CD4-positive, alpha-beta T cell treated with Interleukin-4 for 1 hour (primary cell): ENCODE results near the gene APLF.
A peak's percentile ranks its signal among the peaks of the same experiment; 100 is the strongest.

Experiments used
- DNase-seq, 2 donors: peaks; one replicate each; pipeline ENCODE4 v3.0.0-alpha.2; 2020 to 2022

APLF gene, protein sequence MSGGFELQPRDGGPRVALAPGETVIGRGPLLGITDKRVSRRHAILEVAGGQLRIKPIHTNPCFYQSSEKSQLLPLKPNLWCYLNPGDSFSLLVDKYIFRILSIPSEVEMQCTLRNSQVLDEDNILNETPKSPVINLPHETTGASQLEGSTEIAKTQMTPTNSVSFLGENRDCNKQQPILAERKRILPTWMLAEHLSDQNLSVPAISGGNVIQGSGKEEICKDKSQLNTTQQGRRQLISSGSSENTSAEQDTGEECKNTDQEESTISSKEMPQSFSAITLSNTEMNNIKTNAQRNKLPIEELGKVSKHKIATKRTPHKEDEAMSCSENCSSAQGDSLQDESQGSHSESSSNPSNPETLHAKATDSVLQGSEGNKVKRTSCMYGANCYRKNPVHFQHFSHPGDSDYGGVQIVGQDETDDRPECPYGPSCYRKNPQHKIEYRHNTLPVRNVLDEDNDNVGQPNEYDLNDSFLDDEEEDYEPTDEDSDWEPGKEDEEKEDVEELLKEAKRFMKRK

DNA sequence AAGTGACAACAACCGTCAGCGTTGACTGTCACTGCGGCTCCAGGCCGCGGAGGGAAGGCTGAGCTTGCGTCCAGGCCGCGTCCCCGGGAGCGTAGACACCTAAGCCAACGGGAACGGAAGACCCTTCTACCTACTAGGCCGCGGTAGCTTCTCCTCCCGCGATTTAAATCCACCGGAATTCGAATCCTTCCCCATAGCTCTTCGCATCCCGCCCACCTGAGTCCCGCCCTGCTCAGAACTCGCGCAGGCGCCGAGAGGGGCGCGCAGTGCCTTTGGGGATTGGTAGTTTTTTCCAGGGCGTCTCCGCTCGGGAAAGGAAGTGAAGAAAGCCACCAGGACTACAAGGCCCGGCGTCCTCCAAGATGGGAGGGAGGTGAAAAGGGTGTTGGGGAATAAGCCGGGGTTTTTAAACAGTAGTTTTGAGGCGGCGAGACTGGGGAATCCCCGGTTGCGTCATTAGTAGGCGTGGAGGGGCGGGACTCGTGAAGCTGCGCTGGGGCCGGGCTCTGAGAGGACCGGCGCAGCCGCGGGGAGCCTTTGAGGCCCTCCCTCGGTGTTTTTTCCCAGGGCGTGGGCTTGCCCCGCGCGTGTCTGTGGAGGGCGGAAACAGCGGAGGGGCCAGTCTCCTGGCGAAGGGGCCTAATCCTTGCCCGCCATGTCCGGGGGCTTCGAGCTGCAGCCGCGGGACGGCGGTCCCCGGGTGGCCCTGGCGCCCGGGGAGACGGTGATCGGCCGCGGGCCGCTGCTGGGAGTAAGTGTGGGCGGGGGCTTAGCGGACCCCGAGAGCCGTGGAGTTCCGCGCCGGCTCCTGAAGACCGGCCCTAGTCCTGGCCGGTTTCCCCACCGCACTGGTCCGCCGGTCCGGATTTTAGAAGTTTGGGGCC, at the start of gene APLF, which contains the start of gene FBXO48:
APLF (plus strand) TSS at position 509 of the 884 bp plus-strand sequence; CDS start at position 656, 147 bp downstream.
FBXO48 (minus strand) TSS at position 218 of the 884 bp plus-strand sequence. CDS start 2,149 bp downstream, outside the sequence.
- peak; percentile 99 to 100 for DNase-seq

DNA sequence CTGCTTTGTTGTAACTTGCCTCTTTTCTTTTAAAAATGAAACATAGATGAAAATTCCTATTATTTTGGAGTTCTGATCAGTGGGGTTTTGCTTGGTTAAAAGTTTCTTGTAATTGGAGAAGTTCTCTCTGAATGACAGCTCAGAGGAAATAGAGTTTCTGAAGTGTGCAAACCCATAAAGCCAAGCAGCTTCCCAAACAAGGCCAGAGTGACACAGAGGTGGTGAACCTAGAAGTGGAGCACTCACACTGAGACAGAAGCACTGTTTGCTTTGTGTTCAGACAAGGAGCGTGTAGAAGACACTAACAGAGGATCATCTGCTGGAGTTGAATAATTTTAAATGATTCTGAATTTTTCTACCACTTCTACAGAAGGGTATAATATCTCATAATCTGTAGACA, 49.5 kb upstream of the APLF start:
- no peak for DNase-seq

DNA sequence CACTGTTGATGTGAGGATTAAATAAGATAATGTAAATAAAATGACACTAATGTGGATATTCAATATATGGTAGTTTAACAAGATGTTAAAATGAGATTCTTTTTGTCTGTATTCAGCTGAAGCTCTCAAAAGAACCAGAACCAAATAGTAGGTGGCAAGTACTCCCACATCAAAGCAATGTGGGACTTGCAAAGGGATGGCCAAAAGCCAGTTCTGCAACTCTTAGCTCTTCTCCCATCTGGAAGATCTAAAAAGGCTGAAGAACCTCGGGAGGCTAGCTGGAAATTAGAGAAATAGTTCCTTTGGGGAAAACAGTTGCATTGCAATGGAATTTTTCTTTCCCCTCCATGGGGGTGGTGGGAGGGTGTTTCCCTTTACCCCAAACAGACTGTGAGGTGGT, 49.0 kb upstream of the APLF start:
- no peak for DNase-seq

DNA sequence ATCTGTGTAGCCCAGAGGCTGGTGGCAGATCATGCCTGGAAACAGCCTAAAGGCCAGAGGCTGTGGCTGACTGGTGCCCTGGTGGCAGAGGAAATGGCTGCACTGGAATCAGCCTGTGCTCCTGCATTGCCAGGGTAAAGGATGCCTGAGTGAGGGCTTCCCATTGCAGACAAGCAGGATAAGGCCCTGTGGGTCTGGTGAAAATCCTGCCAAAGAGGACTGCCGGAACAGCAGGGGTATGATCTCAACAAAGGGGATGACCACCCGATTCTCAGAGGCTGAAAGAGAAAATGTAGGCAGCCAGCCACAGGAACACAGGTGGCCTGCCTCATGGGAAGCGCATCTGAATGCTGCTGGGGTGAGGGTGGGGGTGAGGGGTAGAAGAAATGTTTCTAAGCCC, 48.5 kb upstream of the APLF start:
- no peak for DNase-seq

DNA sequence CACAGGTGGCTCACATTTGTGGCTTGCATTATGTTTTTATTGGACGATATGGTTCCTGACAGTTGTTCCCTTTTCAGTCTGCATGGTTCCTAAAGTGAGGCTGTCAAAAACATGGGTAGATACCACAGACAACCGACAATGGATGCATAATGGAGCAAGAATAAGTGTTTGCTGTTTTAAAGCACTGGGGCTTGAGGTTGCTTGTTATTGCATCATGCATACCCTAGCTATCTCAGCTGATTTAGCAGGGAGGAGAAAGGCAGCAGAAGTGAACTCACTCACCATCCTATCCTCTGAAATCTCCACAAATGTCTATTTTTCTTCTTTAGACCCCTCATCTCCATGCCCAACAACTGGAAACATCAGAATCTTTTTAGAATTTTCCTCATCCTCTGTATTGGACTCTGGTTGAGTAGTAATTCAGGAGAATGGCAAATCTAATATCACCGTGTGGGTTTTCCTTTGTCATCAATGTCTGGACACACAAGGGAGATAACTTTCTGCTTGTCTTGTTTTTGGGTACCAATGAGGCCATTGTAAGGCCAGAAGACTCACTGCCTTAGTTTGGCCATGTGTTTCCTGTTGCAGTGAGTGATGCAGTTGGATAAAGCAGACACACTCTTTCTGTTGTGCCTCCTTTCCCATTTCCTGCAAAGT, 47.0 kb upstream of the APLF start:
- no peak for DNase-seq

DNA sequence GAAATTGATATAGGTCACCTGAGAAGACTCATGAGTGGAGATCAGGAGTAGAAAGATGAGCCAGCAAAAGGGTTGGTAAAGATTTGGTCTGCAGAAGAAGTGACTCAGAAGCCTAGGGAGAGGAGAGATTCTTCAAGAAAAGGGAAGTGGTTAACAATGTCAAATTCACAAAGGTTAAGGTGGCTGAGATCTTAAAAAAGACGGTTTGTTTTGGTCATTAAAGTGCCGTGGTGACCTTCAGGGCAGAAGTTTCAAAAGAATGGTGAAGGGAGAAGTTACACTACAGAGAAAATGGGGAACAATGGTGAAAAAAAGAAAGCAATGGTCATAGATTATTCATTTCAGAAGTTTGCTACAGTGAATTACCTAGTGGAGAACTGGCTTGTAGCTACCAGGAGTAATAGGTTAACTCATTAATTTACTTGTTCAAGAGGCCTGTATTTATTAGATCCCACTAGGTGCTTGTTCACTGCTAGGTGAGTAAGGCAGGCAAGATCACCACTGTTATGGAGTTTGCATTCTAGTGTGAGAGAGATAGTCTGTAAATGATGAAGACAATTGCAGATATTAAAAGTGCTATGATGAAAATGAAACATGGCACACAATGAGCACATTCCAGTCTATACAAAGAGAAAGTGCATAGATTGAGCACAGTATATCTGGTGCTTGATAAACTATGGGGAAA, 43.3 kb upstream of the APLF start:
- peak in 1 of 2 donors; percentile 53 for DNase-seq

DNA sequence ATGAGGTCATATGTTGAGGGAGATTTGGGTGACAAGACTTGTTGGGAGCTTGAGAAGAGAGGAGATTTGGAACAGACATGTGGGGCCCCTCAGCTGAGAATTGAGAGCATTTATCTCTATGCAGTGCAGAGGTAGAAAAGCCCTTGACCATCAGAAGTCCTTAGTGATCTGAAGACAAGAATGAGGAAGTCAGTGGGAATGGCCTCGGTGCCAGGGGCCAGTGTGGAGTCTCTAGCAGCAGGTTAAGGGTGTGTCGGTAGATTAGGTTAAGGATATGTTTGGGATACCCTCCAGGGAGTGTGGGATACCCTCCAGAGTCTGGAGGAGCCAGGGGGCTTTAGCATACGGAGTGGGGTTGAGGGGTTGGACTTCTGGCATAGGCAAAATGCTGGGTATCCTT, 41.9 kb upstream of the APLF start:
- no peak for DNase-seq

DNA sequence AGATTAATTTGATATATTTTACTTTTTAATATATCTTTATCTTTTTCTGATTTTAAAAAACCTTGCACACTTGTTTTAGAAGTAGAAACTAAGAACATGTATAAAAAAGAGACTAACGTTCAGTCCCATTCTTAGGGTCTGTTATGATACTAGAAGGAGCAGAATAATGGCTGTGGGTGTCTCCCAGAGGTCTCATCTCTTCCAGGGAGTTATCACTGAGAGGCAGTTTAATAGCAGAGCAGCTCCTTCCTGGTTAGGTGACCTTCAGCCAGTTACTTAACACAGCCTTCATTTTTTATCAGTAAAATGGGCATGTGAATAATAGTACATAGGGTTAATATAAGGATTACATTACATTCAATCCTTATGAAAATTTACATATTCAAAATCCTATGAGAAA, 40.9 kb upstream of the APLF start:
- DNase-seq: no peak

DNA sequence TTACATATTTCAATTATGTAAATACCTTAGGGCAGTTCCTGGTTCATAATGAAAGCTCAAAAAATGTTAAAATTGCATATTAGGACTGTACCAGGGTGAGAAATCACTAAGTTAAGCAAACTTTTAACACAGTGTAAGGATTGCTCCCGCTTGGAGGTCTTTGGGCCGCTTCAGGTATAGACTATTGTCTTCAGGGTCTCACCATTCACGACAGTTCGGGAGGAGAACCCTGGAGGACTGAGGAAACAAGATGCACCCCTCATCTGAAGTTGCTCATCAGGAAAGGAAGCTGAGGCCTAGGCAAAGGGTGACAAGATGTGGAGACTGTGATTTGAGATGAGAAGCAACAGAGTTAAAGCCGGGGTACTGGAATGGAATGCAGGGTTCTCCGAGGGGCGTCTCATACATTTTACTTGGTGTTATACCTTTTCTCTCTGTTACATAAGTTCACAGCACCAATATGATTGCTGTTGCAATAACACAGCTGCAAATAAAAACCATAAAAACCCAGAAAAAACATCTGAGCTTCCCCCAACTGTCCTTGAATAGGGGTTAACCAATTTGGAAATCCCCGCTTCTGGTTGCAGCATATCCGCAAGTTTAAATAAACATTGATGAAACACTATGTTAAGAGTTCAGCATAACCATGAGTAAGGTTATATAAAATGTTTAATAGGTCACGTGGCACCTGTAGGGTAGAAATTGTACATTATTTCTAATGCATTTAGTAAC, 40.4 kb upstream of the APLF start:
- DNase-seq: peak; percentile 49 to 78

DNA sequence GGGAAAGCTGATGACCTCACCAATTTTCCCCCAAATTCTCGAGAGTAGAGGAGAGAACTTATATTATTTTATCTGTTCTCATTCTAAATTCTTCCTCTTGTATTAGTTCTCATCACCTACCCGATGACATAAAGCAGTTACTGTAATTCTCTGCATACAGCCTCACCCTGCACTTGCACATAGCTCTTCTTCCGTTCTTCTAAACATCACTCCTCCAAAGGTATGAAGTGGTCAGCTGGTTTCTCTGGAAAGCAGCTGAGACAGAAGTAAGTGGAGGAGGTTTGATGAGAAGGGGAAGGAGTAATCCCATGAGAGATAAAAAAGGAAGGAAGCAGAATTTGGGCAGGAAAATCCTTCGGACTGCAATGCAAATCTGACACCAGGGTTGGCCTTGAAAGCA, 39.3 kb upstream of the APLF start:
- DNase-seq: no peak

DNA sequence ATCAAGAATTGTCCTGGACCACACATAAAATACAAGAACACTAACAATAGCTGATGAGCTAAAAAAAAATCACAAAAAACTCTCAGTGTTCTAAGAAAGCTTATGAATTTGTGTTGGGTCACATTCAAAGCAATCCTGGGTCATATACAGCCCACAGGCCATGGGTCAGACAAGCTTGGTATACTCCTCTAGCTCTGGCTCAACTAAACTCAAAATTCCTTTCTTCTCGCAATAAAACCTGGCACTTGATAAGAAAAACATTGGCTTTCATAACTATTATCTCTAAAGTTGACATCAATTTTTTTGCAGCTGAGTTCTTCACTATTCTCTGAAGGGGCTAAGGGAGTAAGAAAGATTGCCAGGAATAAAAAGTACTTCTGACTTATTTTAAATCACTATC, 38.6 kb upstream of the APLF start:
- DNase-seq: no peak

DNA sequence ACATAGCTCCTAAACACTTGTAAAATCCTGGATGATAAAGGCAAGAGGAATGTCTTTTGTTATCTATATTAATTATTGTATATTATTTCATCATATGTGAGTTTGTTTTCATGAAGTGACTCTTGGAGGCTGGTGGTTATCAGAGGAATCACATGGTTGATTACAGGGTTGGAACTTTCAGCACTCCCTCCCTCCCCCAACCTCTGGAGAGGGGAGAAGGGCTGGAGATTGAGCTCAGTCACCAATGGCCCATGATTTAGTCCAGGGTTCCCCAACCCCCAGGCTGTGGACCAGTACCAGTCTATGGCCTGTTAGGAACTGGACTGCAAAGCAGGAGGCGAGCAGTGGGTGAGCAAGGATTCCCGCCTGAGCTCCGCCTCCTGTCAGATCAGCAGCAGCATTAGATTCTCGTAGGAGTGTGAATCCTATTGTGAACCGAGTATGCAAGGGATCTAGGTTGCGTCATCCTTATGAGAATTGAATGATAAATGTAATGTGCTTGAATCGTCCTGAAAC, 38.0 kb upstream of the APLF start:
- DNase-seq: no peak

DNA sequence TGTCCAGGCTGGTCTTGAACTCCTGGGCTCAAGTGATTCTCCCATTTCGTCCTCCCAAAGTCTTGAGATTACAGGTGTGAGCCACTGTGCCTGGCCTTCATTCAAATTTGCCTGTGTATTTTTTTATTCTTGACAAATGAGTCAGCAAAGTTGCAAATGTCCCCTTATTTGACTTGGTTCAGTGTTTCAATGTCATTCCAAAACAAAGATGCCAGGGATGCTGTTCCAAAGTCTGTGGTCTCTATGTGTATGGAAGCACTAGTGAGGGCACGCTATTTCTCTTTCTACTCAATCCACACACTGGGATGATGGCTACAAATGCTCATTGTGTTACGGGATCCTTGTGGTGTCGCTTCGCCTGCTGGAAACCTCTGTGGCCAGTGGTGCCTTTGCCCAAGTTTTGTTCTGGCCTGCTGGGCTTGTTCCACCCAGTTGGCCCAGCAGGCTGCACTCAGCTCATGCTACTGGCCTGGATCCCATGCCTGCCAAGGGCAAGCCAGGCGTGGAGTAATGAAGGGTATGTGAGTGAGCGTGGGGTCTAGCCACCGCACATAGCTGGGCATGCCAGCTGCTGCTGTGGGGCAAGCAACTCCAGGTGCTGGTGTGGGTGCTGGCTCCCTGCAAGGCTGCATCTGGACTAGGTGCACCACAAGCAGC, 35.9 kb upstream of the APLF start:
- DNase-seq: no peak

DNA sequence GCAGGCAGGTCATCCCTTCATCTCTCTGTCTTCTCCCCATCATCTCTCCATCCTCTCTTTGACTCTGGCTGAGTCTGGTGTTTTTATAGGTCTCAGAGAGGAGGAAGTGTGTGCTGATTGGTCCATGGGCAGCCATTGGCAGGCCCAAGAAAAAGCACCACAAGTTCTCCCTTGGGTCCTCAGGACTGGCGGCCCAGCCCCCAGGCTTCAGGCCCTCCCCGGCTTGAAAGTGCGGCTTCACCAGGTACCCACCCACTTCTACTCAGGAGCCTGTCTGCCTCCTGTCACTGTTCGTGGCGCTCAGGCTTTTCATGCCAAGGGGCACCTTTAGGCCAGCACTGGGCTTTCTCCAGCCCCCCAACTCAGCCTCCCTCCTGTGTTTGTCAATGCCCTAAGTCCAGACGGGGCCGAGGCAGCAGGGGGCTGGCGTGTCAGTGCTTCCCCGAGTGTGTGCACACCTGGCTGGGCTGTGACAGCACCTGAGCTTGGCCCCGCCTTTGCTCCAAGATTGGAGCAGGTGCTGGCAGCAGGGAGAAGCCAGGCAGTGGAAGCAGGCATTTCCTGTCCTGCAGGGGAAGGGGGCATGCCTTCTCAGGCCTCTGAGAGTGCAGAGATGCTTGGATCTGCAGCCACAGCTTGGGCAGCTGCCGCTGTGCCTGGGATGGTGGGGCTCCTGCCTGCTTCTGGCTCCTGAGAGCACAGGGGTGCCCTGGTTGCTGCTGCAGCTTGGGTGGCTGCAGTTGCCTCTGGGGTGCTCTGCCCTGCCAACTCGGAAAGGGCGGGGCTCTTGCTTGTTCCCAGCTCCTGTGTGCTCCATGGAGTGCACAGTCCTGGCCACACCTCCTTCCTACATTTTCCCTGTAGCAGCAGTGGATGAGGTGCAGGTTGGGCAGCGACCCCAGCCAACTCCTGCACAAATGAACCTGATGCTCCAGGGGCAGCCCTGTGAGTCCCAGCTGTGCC, 34.4 kb upstream of the APLF start:
- DNase-seq: no peak

DNA sequence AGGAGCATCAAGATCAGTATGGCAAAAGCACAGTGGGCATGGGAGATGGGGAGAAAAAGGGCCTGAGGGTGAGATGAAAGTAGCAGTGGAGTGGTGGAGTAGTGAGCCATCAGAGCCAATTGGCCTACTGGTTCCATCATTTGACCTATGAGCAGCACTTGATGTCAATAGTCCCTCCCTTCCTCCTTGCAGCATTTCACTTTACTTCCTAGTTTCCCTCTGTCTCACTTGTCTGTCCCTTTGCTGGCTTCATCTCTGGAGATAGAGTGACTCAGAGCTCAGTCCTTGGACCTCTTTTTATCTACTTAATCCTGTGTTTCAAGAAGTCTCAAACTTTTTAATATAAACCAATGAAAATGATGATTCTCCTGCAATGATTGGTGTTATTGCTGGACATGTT, 32.4 kb upstream of the APLF start:
- no peak for DNase-seq

DNA sequence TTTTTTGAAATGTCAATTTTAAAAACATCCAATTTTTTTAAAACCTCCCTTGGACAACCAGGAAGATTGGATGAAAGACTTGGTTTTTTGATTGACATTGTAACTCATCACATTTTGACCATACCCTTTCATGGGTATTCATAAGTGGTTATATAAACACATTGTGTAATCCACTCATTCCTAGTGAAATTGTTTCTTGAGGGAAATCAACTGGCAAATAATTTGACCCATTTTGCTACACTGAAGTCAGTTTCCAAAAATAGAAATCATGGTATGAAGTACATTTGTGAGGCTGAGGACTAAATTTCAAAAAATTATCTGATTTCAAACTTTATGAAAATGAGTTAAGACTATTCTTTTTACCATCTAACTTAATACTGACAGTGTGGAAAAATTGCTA, 31.8 kb upstream of the APLF start:
- no peak for DNase-seq

DNA sequence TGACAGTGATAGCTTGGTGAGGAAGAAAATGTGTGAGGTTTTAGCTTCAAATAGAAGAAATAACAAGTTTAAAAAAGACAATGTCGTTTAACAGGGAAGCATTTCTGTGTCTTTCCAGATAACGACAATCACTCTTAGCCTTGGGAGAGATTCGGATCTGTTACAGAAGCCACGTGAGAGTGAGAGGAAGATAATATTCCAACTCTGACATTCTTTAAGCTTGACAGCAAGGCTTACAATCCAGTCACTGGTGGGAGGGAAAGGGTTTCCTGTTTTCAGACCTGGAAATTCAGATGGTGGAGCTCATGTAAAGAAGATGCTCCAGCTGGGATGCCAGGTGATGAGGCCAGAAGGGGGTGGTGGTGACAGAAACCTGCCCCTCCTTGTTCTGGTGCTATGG, 31.1 kb upstream of the APLF start:
- DNase-seq: no peak

DNA sequence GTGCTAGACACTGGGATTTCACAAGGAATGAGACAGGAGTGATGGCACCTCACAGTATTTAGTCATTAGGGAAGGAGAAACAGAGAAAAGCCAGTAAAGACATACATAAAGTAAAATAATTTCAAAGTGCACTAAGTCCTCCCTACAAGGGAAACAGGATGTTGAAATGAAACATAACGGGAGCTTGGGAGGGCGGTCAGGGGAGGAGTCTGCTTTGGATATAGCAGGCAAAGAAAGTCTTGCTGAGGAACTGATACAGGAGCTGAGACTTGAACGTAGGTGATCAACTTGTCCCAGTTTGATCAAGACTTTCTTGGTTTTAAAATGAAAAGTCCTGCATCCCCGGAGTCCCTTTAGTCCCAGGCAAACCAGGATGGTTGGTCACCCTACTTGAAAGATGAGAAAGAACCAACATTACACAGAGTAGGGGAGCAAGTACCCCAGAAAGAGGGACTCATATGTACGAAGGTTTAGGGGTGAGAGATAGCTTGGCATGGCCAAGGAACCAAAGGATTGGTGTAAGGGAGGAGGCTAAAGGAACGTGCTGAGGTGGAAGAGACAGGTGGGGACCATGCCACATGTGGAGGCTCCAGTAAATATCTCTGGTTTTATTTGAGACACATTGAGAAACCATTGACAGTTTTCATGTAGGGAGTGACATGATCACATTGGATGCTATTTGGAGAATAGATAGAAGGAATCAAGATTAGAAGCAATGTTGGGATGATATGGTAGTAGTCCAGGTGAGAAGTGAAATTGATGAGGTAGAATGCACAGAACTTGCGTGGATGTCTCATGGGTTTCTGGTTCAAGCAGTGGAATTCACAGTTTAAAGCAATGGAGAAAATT, 28.7 kb upstream of the APLF start:
- no peak for DNase-seq
